ELF-1 (cell line): Measurements from ENCODE around the gene FOXO1.

ENCODE experiments used
- DNase-seq: peaks from one replicate; pipeline ENCODE4 v3.0.0-alpha.2; 2016; ENCODE audit warnings: low read depth, low spot score

FOXO1 gene

DNA sequence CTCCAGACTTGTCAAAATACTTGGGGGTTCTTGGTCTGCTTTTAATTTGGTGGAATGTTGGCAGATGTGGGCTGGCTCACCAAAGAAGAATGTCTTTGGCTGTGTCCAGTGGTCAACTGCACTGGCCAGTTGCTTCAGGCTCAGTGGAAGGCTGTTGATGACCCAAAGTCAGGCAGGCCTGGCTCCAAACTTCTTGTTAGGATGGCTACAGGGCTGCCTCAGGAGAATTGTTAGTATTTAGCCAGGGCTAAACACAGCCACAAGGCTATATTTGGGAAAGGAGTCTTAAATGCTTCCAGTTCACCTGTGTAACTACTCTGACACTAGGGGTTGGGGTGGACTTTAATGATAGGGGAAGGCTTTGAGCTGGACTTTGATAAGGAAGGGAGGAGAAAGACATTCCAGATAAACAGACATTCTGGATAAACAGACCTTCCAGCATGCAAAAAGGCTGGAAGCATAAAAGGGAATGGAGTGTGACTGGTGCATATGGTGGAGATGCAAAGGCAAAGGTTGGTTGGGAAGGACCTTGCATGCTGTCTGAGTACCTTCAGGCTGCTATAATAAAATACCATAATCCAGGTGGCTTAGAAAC, 116.8 kb downstream of the FOXO1 start:
- peak; percentile 48 for DNase-seq

DNA sequence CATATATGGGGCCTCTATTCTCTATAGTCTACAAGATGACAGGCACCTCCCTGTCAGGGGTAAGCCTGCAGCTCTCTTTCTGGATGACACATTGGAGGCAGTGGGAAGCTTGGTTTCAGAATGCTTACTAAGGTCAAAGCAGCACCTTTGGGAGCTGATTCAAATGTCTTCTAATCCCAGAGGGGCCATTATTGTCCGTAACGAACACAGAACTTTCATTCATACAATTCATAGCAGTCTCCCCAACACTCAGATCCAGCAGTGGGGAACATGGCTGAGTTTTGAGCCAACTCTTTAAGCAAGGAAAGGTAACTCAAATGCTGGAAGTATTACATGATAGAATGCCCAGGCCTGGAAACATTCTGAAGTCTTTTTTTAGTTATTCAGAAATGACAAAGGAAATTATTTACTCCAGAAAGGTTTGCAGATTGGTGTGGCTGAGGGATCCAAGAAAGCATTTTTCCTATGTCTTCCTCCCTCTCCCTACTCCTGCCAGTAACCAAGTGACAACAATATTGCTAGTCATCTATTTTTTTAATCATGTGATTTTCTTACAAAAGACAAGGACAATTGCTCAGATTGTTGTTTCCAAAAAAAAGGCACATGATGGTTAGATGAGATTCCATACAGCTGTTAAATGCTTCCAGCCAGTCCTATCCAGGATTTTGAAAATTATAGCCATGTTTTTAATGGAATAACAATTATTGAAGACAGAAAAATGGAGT, 118.7 kb downstream of the FOXO1 start:
- DNase-seq, result no peak

DNA sequence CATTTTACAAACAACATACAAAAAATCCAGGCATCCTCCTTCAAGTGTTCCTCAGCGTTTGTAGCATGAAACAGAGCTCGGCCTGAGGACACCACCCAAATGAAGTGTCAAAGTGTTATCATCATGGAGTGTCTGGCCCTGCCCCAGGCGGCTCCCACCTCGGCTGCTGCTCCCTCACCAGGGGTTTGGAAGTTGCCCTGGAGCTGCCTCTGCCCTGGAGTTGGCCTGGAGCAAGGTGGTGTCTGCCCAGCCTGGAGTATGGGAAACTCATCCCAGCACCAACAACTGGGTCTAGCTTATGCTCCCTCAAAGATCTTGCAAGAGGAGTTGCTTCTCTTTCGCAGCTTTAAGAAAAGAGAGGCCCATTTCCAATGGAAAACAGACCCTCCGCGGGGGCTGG, 120.4 kb downstream of the FOXO1 start:
- peak; percentile 77 for DNase-seq

DNA sequence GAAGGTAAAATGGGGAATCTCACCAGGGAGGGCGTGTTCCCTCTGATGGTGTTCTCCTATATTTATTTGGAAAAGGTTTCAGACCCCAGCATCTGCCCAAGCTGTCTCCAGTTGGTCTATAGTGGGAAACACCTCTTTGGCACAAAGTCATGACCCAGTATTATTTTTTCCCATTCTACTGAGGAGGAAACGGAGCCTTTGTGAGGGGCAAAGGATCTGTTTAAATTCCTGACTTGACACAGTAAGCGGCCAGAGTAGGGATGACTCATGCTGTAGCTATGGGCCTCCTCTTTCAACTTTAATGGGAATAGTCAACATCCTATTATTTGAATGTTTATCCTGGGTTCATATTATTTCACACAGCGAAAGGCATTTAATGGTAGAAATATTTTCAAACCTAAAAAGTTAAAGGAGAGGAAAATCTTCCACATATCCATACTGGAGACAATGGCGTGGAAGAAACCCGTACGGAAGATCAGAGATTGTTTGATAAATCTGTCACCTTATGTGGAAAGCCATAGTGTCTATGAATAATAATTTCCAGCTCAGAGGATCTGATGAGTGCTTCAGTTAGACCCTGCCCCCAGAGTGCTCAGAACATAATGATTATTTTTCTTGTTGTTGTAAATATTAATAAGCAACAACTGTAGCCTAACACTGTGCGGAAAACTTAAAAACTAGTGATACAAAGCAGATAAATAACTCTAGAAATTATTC, 126.0 kb downstream of the FOXO1 start:
- DNase-seq, result peak; percentile 54

DNA sequence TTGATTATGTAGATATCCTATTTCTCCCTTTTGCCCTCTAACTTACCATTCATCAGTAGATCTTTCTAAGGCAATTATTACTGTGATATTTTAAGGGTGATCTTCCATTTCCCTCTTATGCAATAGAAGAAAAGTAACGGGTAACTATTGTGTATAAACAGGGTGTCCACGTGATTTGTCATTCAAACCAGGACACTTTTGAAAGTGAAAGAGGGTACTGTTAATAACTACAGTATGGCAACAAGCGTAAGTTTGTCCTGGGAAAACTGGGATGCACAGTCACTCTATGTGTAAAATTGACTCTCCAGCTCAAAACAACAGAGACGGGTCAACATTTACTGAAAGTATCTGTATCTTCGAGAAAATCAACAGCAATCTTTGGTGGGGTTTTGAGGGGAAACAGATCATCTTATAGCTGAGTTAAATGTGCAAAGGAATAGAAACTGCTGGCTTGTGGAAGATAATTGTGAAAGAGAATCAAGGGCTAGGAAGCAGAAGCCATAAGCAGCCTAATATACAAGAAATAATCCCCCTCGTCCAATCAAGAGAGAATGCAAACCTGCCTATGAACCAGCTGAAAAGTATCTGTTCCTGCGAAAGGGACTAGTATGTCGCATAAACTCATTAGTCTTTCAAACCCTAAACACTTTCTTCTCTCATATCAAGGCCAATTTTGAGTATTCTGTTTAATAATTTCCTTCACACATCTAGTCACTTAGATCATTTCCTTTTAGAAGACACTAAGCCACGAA, 126.7 kb downstream of the FOXO1 start:
- DNase-seq, result no peak

DNA sequence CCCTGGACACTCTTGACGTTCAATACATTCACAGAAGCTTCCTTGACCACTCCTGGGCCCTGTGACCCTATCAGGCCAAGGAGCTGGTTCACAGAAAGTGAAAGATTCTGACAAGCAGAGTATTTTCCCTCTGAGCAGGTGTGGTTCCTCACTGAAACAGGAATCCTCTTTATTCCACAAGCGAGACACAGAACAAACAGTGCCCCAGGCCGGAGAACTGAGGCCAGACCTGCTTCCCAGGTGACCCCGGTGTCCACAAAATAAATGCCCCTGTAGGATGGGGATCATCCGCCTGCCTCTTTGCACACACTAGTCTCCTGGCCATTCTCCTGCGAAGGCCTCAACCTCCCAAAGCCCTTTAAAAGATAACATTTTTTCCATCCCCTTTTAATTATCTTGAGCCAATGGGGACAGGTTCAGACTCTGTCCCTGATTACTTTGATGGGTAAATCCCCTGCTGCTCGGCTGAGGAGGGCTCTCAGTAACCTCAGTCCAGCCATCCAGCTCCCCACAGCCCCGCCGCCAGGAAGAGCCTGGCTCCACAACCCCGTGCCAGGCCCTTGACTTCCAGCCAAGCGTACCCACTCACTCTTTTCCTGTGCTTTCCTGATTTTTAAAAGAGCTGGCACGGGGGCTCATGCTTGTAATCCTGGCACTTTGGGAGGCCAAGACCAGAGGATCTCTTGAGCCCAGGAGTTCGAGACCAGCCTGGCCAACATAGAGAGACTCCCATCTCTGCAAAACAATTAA, 129.1 kb downstream of the FOXO1 start:
- DNase-seq, result peak; percentile 50

DNA sequence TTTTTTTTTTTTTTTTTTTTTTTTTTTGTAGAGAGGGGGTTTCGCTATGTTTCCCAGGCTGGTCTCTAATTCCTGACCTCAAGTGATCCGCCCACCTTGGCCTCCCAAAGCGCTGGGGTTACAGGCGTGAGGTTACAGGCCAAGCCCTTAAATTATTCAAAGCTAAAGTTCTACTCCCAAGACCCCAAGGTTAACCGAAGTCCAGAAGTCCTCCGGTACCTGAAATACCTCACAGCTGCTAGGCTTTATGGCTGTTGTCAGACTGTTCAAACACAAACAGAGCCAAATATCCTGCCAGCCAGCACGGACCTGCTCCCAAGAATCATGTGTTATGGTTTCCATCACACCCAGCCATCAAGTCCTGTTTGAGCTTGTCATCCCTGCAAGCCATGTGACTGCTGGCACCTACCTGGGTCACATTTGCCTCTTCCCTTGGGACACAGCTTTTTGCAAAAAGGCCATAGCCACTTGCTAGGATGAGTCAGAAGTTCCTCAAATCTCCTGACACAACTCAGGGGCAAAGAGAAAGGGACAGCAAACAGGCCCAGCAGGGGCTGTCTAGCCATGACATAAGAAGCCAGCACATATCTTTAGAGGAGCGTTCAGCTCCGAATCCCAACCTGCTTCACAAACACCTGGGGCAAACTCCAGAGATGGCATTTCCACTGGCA, 129.9 kb downstream of the FOXO1 start:
- DNase-seq, result peak; percentile 57

DNA sequence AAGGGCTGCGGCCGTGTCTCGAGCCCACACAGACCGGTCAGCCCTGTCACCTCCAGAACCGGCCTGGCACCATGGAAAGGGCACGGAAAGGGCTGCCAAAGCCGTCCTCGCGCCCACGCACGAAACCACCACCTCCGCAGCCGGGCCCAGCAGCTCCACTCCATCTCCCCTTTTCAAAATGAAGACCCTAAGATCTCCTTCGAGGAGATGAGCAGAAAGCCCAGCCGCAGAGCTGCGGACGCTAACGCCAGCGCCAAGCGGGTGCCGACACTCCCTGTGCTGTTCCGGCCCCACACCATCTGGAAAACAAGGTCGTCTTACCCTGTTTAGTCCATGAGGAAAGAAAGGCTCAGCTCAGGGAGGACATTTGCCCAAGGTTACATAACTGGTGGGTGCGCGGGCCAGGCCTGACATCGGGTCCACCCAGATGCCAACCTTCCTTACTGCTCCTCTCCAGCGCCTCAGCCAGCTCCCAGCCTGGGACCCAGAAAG, 131.1 kb downstream of the FOXO1 start:
- no peak for DNase-seq

DNA sequence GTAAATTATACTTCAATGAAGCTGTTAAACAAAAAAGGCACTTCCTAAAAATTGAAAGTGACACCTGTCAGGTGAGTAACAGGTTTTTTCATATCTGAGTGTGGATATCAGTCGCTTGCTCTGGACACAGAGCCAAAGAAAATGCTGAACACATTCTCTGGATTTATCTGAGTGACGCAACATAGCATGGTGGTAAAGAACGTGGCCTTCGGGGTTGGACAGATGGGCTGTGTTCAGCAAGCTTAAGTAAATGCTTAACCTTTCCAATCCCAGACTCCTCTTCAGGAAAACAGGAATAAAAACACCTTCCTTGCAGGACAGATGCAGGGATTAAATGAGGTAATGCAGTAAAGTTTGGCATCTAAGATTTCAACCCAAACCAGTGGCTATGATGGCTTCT, 132.0 kb downstream of the FOXO1 start:
- DNase-seq, result no peak

DNA sequence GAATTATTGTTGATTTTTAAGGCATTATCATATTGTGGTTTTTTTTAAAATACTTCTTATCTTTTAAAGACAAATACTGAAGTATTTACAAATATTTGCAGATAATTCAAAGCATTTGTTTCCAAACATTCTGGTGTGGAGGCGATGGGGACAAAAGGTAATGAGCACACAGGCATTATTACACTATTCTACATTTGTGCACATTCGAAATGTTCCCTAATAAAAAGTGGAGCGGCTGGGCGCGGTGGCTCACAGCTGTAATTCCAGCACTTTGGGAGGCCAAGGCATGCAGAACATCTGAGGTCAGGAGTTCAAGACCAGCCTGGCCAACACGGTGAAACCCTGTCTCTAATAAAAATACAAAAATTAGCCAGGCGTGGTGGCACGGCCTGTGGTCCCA, 133.4 kb downstream of the FOXO1 start:
- no peak for DNase-seq

- no peak for DNase-seq
These were observed 135.5 kb downstream of the FOXO1 start for GRCh38 chr13:40530961-40531360.

GRCh38 chr13:40528881-40529280, 137.6 kb downstream of the FOXO1 start:
- no peak for DNase-seq

DNA sequence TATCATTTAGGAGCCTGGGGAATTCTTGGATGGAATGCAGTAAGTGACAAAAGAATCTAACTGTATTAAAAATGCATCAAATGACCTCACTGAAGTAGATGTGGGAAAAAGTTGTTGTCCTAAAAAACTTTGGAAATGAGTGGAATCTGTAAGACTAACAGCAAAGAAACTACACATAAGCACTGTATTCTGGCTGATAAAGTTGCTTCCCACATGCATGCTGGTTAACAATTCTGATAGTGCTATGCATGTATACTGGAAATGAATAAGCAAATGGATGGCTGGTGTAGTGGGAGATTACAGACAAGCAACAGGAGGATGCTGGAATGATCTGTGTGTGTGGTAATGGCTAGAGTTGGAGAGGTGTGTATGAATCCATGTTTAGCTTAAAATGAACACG, 138.5 kb downstream of the FOXO1 start:
- DNase-seq, result no peak

DNA sequence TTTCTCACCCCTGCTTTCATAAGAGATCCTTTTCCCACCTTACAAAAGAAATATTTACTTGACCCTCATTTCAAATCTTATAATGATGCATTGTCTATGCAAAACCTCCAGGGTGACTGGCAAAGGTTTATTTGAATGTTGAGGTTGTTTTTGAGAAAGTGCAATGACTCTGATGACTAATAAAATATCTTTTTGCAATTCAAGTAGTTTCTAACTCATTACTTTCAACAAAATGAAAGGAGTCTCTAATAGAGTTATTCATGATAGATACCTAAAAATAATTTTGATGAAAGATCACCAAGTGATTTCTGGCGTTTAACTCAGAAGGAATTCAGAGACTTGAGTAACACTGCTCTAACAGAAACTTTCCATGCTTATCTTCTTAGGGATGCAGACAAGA, 144.2 kb downstream of the FOXO1 start:
- no peak for DNase-seq

DNA sequence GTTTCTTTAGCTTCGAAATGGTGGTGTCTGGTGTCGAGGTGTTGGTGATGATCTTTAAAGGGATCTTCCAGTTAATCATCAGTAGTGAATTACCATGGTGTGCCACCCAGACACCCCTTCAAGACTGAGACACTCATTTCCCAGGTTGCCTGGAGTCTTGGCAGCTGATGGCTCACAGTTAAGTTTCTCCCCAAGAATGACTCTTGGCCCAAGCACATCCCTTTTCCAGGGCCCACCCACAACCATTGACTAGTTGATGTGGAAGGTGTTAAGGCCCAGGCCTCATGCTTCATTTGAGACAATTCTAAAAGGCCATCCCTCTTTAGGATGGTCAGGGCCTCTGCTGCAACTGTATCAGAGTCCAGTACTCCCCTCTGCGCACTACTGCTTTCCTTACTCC, 145.5 kb downstream of the FOXO1 start:
- no peak for DNase-seq

GRCh38 chr13:40519637-40520036, 146.8 kb downstream of the FOXO1 start:
- peak; percentile 68 for DNase-seq

DNA sequence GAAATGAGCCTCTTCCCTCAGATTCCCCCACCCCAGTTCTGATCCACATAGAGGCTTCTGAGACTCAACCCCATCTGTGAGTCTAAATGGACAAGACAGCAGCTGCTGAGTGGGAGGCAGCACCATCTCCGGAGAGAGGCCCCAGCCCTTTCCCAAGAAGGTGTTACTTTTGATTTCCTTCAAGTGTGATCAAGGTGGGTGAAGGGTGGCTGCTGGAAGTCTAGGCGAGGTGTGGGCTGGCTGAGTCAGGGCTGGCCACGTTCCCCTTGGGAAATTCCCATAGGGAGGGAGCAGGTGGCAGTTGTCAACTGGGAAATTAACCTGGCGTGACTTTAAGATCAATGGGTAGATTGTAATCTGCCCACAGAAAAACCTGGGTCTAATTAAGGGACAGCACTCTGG, 148.0 kb downstream of the FOXO1 start:
- DNase-seq, result no peak

GRCh38 chr13:40517486-40518480, 148.7 kb downstream of the FOXO1 start:
- no peak for DNase-seq

GRCh38 chr13:40515702-40516101, 150.7 kb downstream of the FOXO1 start:
- DNase-seq, result no peak

DNA sequence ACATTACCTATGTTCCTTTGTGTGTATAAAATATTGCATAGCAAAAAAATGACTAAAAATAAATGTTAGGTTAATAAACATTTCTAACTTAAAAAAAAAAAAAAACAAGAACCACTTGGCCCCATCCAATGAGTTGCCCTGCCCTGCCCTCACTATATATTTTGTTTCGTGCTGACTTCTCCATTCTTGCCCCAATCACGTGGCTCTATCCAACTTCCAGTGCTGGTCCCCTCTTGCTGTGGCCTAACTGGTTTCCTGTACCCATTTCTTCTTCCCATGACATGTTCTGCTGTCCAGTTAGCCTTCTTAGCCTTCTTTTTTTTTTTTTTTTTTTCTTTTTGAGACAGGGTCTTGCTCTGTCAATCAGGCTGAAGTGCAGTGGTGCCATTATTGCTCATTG, 151.6 kb downstream of the FOXO1 start:
- DNase-seq, result no peak
